Epithelial cell of proximal tubule (primary cell): Measurements from ENCODE around the gene C2orf76. TPM values are rescaled to one million over a fixed set of nuclear protein-coding genes. Genes with fewer than 3 reads are reported as not detected.

Source experiments
- DNase-seq: peaks from one replicate; pipeline ENCODE4 v3.0.0-alpha.2; 2011; ENCODE audit warnings: low read depth
- H3K4me3 ChIP-seq: 2 replicates; pipeline ENCODE4 v1.5.1; 2011; ENCODE audit warnings: low read depth, mild to moderate bottlenecking, low read length
- CTCF ChIP-seq: conservative IDR thresholded peaks from 2 replicates; pipeline ENCODE4 v1.5.1; 2012; ENCODE audit warnings: low read depth, mild to moderate bottlenecking, low read length
- total RNA-seq: library from RNA; depleted of rRNA; stranded (reverse); fragments of >200 nt; gene quantifications from 2 replicates; pipeline ENCODE4 v1.2.3, GENCODE V29; 2015

C2orf76 gene
- total RNA-seq, 1 donor from 2014 or later: 9.3 TPM

- no peak for DNase-seq
- TF ChIP-seq CTCF: no peak
- H3K4me3 ChIP-seq: no peak overlapping the region
Observed at GRCh38 chr2:119323459-119323858, 43.2 kb downstream of the C2orf76 start.

GRCh38 chr2:119319593-119319992 is 47.0 kb downstream of the C2orf76 start:
- TF ChIP-seq CTCF: no peak
- no peak for DNase-seq
- no peak overlapping the region for H3K4me3 ChIP-seq

- TF ChIP-seq CTCF: no peak
- DNase-seq: no peak
- H3K4me3 ChIP-seq: no peak overlapping the region
Observed at GRCh38 chr2:119317554-119317953, 49.1 kb downstream of the C2orf76 start.

GRCh38 chr2:119316066-119316465 is 50.6 kb downstream of the C2orf76 start:
- no peak overlapping the region for H3K4me3 ChIP-seq
- no peak for TF ChIP-seq CTCF
- DNase-seq: no peak

GRCh38 chr2:119315241-119315925 is 51.3 kb downstream of the C2orf76 start:
- DNase-seq: no peak
- no peak for TF ChIP-seq CTCF
- H3K4me3 ChIP-seq: no peak overlapping the region

GRCh38 chr2:119311831-119312230 is 54.8 kb downstream of the C2orf76 start:
- H3K4me3 ChIP-seq: no peak overlapping the region
- no peak for DNase-seq
- TF ChIP-seq CTCF: no peak

GRCh38 chr2:119311371-119311770 is 55.3 kb downstream of the C2orf76 start:
- no peak for TF ChIP-seq CTCF
- no peak for DNase-seq
- H3K4me3 ChIP-seq: no peak overlapping the region
